Measurements from ENCODE around the gene DIS3L2.

DIS3L2 gene

DNA sequence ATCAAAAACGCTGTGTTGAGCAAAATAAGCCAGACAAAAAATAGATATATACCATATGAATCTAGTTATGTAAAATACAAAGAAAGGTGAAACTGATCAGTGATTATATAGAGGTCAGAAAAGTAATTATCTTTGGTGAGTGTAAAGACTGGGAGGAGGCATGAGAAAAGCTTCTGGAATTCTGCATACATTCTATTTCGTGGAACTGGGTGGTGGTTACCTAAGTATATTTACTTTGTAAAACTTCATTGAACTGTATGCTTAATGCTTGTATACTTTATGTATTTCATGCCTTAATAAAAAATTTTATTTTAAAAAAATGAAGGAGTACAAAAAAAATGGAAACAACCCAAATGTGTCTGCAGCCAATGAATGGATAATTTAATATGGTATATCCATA, 263.9 kb downstream of the DIS3L2 start:
- in situ Hi-C loops (cut with MboI; ENCODE audit: low sequenced_read_pairs): no loop called here

GRCh38 chr2:232225895-232226294, 264.4 kb downstream of the DIS3L2 start:
- in situ Hi-C loops (cut with MboI; ENCODE audit: low sequenced_read_pairs): no loop called here

- in situ Hi-C loops (cut with MboI; ENCODE audit: low sequenced_read_pairs): no loop called here
Observed at GRCh38 chr2:232228332-232228731, 266.8 kb downstream of the DIS3L2 start.

GRCh38 chr2:232228971-232229894, 267.7 kb downstream of the DIS3L2 start:
- in situ Hi-C loops (cut with MboI; ENCODE audit: low sequenced_read_pairs): no loop called here

DNA sequence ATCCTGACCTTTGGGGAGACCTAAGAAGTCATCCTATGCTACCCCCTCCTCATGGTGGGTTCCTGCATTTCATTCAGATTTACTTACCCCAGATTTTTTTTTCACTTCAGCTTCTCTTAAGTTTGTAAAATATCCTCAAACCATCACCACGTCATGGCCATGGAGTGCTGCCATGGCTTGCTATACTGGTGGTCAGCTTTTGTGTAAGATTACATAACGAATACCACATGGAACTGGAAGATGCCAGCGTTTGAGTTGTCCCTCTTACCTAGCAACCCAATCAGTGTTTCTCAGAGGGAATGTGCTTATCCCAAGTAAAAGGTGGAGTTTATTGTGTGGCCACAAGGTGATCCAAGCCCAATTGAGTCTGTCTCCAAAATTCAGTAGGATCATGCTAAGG, 268.4 kb downstream of the DIS3L2 start:
- in situ Hi-C loops (cut with MboI; ENCODE audit: low sequenced_read_pairs): no loop called here

DNA sequence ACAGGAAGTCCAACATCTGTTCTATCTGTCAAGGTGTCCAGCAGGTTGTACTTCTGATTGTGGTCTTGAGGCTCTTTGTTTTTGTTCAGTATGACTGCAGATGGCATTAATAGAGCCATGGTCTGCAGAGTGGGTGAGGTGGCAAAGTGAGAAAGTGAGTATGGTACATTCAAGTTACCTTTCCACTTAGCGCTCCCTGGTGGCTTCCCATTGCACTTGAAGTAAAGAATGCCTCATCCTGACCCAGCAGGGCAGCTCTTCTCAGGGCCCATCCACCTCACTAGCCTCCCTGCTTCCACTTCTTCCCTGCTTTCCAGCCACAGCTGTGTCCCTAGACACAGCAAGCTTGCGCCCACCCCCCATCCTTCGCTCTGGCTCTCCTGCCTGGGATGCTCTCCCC, 269.0 kb downstream of the DIS3L2 start:
- in situ Hi-C loops (cut with MboI; ENCODE audit: low sequenced_read_pairs): no loop called here

GRCh38 chr2:232231554-232231953, 270.0 kb downstream of the DIS3L2 start:
- in situ Hi-C loops (cut with MboI; ENCODE audit: low sequenced_read_pairs): no loop called here

GRCh38 chr2:232232915-232233314, 271.4 kb downstream of the DIS3L2 start:
- in situ Hi-C loops (cut with MboI; ENCODE audit: low sequenced_read_pairs): no loop called here

- in situ Hi-C loops (cut with MboI; ENCODE audit: low sequenced_read_pairs): no loop called here
Observed at GRCh38 chr2:232234922-232235615, 273.6 kb downstream of the DIS3L2 start.

GRCh38 chr2:232235716-232236115, 274.2 kb downstream of the DIS3L2 start:
- in situ Hi-C loops (cut with MboI; ENCODE audit: low sequenced_read_pairs): no loop called here

GRCh38 chr2:232236200-232236599, 274.7 kb downstream of the DIS3L2 start:
- in situ Hi-C loops (cut with MboI; ENCODE audit: low sequenced_read_pairs): no loop called here

- in situ Hi-C loops (cut with MboI; ENCODE audit: low sequenced_read_pairs): no loop called here
Observed at GRCh38 chr2:232237464-232237863, 276.0 kb downstream of the DIS3L2 start.

GRCh38 chr2:232238108-232238507, 276.6 kb downstream of the DIS3L2 start:
- in situ Hi-C loops (cut with MboI; ENCODE audit: low sequenced_read_pairs): no loop called here

DNA sequence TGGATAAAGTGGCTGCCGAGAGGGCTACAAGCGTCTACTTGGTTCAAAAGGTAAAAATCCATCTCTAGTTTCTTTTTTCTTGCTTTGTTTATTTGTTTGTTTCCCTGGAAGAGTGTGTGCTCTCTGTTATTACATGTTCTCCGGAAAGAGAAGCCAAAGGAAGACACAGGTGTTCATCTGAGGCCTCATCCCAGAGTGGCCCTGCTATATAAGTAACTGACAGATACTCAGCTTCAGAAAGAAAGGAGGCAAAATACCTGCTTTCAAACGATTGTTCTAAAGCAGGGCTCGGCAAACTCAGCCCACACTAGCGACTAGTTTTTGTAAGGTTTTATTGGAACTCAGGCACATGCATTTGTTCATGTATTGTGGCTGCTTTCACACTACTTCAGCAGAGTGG, 277.1 kb downstream of the DIS3L2 start:
- in situ Hi-C loops (cut with MboI; ENCODE audit: low sequenced_read_pairs): no loop called here

DNA sequence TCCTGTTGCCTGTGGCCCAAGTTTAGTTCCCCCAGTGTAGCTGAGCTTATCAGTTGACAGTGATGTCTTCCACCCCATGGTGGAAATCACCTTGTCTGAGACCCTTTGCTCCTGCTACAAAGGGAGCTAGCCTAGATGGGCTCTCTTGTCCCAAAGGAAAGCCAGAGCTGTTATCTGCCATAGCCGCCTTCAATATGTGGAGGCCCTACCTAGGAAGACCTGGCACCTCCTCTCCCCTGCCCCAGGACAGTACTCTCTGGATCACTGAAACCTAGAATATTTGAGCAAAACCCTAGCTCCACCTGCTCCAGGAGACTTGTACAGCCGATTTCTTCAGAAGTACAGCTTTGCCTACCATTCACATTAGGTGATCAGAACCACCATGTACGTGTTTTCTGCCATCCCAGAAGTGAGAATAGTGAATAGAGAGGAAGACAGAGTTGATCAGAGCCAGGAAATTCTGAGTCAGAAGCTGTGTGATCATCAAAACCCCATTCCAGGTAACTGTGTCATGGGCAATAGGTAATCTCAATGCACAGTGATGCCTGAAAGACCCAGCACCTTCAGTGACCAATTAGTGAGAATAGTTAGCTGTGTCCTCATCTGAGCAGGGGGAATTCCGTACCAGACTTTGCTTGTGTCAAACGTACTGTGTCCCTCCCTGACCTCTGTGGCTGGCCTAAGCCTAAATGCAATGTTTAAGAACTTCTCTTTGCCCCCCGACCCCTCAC, 278.6 kb downstream of the DIS3L2 start:
- in situ Hi-C loops (cut with MboI; ENCODE audit: low sequenced_read_pairs): no loop called here

- in situ Hi-C loops (cut with MboI; ENCODE audit: low sequenced_read_pairs): no loop called here
Observed at GRCh38 chr2:232240906-232241305, 279.4 kb downstream of the DIS3L2 start.

DNA sequence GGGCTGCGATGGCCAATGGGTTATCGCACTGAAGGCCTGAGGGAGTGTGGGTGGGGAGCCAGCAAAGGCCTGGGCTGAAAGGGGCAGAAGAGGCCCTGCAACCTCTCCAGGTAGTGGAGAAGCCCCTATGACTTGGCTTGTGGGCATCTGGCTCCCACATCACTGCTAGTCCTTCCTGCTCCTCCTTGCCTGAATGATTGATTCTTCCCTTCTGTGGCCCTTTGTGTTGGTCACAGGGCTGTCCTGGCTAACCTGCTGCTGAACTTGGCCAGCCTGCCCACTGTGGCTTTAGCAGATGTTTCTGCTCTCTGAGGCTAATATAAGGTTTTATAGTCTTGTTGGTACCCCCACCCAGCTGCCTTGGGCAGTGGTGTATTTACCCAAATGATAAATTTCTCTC, 280.8 kb downstream of the DIS3L2 start:
- in situ Hi-C loops (cut with MboI; ENCODE audit: low sequenced_read_pairs): no loop called here

DNA sequence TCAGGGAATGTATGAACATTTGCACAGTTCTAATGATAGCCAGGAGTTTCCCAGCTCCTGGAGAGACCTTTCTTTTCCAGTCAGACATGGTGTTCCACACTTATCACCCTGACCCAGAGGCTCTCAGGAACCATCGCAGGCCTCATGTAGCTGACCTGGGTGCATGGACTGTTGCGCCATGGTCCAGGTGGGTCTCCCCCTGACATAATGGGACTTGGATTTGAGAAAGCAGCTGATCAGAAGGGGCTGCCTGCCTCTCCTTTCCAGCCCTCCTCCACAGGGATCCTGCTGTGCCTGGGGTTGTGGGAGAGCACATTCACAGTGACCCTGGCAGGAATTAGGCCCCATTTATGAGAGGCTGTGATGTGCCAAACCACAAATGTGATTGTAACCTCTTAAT, 283.6 kb downstream of the DIS3L2 start:
- in situ Hi-C loops (cut with MboI; ENCODE audit: low sequenced_read_pairs): no loop called here

- in situ Hi-C loops (cut with MboI; ENCODE audit: low sequenced_read_pairs): no loop called here
Observed at GRCh38 chr2:232246245-232246644, 284.7 kb downstream of the DIS3L2 start.

DNA sequence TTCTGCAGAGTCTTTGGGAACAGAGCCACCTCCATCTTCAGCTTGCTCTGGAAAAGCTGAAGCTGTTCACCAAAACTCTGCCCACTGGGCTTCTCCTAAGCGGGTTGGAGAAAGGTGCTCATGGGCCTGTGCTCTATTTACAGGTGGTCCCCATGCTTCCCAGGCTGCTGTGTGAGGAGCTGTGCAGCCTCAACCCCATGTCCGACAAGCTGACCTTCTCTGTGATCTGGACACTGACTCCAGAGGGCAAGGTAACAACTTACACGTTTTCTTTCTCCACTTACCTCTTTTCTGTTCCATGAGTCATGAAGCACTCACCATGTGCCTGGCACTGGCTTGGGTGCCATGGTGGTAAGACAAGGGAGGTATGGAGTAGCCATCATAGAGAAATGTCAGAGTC, 287.6 kb downstream of the DIS3L2 start:
- in situ Hi-C loops (cut with MboI; ENCODE audit: low sequenced_read_pairs): no loop called here
